HUES64 (cell line): ENCODE measurements around the gene OLIG1. TPM values are rescaled to one million over a fixed set of nuclear protein-coding genes. Genes with fewer than 3 reads are reported as not detected.

Experiments used
- H3K27ac ChIP-seq: 2 replicates; pipeline ENCODE4 v1.7.0; 2013; ENCODE audit warnings: low read depth, low read length, inconsistent platforms
- H3K27me3 ChIP-seq: 2 replicates; pipeline ENCODE4 v1.6.1; 2013; ENCODE audit warnings: mild to moderate bottlenecking, low read length; ENCODE audit not compliant: insufficient read depth
- H3K36me3 ChIP-seq: 2 replicates; pipeline ENCODE4 v1.6.1; 2013; ENCODE audit warnings: mild to moderate bottlenecking, low read length; ENCODE audit not compliant: insufficient read depth
- H3K4me1 ChIP-seq: 2 replicates; pipeline ENCODE4 v1.6.1; 2013; ENCODE audit warnings: mild to moderate bottlenecking, low read length, moderate library complexity; ENCODE audit not compliant: insufficient read depth
- H3K4me3 ChIP-seq: 2 replicates; pipeline ENCODE4 v1.5.1; 2013; ENCODE audit warnings: mild to moderate bottlenecking, low read length, moderate library complexity
- H3K9ac ChIP-seq: 2 replicates; pipeline ENCODE4 v1.6.1; 2013; ENCODE audit warnings: mild to moderate bottlenecking, low read depth, low read length
- H3K9me3 ChIP-seq: 2 replicates; pipeline ENCODE4 v1.6.1; 2013; ENCODE audit warnings: low read depth, low read length; ENCODE audit not compliant: insufficient read depth
- WGBS: fragments of 150-250, 120-280 bp; methylation state at CpG from one replicate; pipeline ENCODE4 v1.1.7; 2013; ENCODE audit warnings: missing lambda C conversion rate; 5-methylcytosine and 5-hydroxymethylcytosine counted together
- polyA plus RNA-seq, 2 experiments: library from polyadenylated mRNA; stranded (reverse); fragments of 50-300 nt; gene quantifications; one replicate each; pipeline ENCODE4 v1.2.3, GENCODE V29; 2013

Gene OLIG1, protein sequence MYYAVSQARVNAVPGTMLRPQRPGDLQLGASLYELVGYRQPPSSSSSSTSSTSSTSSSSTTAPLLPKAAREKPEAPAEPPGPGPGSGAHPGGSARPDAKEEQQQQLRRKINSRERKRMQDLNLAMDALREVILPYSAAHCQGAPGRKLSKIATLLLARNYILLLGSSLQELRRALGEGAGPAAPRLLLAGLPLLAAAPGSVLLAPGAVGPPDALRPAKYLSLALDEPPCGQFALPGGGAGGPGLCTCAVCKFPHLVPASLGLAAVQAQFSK
- polyA plus RNA-seq (2013, experiment 1 of 2), result 0.25 TPM
- 0.57 TPM for polyA plus RNA-seq (2013, experiment 2 of 2)

DNA sequence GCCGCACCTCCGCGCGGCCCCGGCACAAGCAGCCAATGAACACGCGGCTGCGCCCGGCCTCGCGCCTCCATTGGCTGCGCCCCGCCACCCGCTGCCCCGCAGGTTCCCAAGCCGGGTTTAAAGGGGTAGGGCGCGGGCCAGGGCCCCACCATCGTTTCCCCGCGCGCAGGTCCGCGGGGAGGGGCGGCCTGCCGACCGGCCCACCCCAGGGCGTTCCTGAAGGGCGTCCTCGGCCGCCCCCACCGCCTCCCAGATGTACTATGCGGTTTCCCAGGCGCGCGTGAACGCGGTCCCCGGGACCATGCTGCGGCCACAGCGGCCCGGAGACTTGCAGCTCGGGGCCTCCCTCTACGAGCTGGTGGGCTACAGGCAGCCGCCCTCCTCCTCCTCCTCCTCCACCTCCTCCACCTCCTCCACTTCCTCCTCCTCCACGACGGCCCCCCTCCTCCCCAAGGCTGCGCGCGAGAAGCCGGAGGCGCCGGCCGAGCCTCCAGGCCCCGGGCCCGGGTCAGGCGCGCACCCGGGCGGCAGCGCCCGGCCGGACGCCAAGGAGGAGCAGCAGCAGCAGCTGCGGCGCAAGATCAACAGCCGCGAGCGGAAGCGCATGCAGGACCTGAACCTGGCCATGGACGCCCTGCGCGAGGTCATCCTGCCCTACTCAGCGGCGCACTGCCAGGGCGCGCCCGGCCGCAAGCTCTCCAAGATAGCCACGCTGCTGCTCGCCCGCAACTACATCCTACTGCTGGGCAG is at the start of gene OLIG1:
Gene OLIG1 (plus strand): TSS at position 148 of the 750 bp plus-strand sequence. CDS start 106 bp downstream, at position 254.
- Histone ChIP-seq H3K27ac (no peak within 1 kb of the TSS), H3K4me1 (peaks cover 26% of the 10 kb centered on the region), H3K36me3 (no peaks in the 10 kb centered on the region), H3K9ac (no peak within 1 kb of the TSS), H3K9me3 (0 out of 2 replicates have a peak, but pooled peaks cover 7% of the 10 kb centered on the region), H3K4me3 (peak within 1 kb of the TSS; percentile 49), H3K27me3 (peaks cover 100% of the 10 kb centered on the region)
- under 1% methylated on average over 82 of the region's 82 CpGs for WGBS

DNA sequence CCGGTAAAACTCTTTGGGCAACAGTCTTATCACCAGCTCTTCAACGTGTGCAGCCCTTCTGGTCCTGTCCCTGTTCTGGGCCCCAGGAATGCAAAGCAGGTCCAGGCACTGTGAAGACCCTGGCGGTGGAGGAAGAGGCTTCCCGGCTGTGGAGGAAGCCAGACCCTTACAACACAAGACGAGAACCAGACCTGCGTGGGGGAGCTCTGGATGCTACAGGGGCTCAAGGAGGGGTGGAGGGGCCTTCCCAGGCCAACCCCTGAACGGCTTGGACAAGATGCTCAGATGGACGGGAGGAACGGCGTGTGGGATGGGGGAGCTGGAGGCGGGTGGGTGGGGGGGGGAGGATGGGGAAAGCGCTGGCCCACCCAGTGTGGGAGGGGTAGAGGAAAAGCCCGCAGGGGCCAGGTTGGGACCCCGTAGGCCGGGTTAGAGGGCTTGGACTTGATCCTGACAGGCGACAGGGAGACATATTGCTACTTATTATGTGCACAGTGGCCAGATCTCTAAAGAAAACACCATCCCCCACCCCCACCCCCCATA is 49.3 kb upstream of the OLIG1 start:
- peaks cover 17% of the 10 kb centered on the region; the same call in 1 of the 2 replicates for H3K4me1 ChIP-seq
- peaks cover 100% of the 10 kb centered on the region for H3K27me3 ChIP-seq
- H3K27ac ChIP-seq, result no peak overlapping the region
- no peaks in the 10 kb centered on the region for H3K36me3 ChIP-seq
- peak overlapping the region; percentile 47 for H3K4me3 ChIP-seq
- 27% methylated on average over 14 of the region's 16 CpGs for WGBS
- no peak overlapping the region for H3K9ac ChIP-seq
- H3K9me3 ChIP-seq, result no peaks in the 10 kb centered on the region

DNA sequence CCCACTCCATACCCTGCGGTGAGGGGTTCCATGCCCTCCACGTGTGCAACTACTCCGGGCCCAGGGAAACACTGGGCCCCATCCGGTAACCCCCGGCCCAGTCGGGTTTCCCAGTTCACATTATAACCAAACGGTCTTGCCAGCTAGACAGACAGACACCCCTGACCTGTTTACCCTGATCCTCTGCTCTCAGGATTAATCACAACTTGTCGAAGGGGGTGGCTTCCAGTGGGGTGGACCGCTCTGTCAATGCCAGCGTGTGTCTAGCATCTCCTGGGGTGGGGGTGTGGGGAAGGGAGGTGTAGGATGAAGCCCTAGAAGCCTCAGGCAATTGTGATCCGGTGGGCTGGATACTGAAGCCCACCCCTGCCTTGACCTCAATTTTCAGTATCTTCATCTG is 48.8 kb upstream of the OLIG1 start:
- H3K36me3 ChIP-seq, result no peaks in the 10 kb centered on the region
- no peak overlapping the region for H3K4me3 ChIP-seq
- 61% methylated on average over 11 of the region's 11 CpGs for WGBS
- H3K27me3 ChIP-seq, result peaks cover 100% of the 10 kb centered on the region
- no peak overlapping the region for H3K9ac ChIP-seq
- peaks cover 17% of the 10 kb centered on the region; the same call in 1 of the 2 replicates for H3K4me1 ChIP-seq
- no peak overlapping the region for H3K27ac ChIP-seq
- no peaks in the 10 kb centered on the region for H3K9me3 ChIP-seq

DNA sequence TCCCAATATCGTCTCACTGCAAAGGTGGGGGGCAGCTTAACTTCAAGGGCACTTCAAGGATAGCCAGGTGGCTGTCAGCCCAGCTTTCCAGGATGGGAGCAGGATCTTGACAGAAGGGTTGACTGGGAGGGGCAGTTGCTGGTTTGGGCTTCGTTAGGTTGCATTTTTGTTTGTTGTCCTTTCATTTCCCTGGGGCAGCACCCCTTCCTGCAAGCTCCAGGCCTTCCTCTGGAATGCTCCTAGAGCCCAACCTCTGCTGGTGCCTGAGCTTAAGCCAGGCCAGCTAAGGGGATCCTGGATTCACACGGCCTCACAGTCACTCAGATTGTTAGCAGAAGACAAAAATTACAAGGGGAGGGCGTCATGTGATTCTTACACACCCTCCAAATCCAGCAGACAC is 48.3 kb upstream of the OLIG1 start:
- H3K36me3 ChIP-seq, result no peaks in the 10 kb centered on the region
- peaks cover 100% of the 10 kb centered on the region for H3K27me3 ChIP-seq
- peaks cover 17% of the 10 kb centered on the region; the same call in 1 of the 2 replicates for H3K4me1 ChIP-seq
- WGBS, result 44% methylated on average over 4 of the region's 4 CpGs
- no peaks in the 10 kb centered on the region for H3K9me3 ChIP-seq
- H3K9ac ChIP-seq, result no peak overlapping the region
- no peak overlapping the region for H3K27ac ChIP-seq
- no peak overlapping the region for H3K4me3 ChIP-seq

DNA sequence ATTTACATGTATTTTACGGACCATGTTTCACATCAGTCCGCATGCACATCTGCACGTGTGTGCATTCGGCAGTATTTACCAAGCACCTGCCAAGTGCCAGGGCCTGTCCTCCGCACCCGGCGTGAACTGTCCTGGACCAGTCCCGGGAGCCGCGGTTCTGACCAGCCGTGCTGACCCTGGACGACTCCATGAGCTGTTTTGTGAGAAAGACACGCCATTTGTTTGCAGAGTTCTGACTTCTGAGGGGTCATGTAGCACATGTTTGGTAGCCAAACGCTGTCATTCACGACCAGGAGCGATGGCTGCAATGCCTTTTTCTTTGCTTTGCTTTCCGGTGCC is 47.5 kb upstream of the OLIG1 start:
- Histone ChIP-seq H3K4me1 (peaks cover 17% of the 10 kb centered on the region; the same call in 1 of the 2 replicates), H3K9me3 (no peaks in the 10 kb centered on the region), H3K27ac (no peak overlapping the region), H3K9ac (no peak overlapping the region), H3K27me3 (peaks cover 100% of the 10 kb centered on the region), H3K4me3 (peak overlapping the region; percentile 27), H3K36me3 (no peaks in the 10 kb centered on the region)
- 23% methylated on average over 17 of the region's 17 CpGs for WGBS

DNA sequence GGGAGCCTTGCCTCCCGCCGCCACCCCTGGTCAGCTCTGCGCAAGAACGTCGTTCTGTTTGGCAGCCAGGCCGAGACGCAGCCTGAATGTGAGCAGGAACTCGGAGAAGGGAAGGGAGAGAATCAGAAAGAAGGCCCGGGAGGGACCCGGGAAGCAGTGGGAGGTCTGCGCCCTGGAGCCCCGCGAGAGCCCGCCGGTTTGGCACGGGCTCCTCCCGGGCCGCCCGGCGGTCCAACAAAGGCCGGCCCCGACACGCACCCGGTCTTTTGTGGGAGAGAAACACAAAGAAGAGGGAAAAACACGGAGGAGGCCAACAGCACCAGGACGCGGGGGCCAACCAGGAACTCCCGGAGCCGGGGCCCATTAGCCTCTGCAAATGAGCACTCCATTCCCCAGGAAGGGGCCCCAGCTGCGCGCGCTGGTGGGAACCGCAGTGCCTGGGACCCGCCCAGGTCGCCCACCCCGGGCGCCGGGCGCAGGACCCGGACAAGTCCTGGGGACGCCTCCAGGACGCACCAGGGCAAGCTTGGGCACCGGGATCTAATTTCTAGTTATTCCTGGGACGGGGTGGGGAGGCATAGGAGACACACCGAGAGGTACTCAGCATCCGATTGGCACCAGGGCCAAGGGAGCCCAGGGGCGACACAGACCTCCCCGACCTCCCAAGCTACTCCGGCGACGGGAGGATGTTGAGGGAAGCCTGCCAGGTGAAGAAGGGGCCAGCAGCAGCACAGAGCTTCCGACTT is 46.9 kb upstream of the OLIG1 start:
- WGBS, result 1% methylated on average over 52 of the region's 52 CpGs
- Histone ChIP-seq H3K36me3 (no peaks in the 10 kb centered on the region), H3K4me1 (peaks cover 17% of the 10 kb centered on the region; the same call in 1 of the 2 replicates), H3K4me3 (peak overlapping the region; percentile 27), H3K9ac (no peak overlapping the region), H3K27ac (no peak overlapping the region), H3K27me3 (peaks cover 100% of the 10 kb centered on the region), H3K9me3 (no peaks in the 10 kb centered on the region)

DNA sequence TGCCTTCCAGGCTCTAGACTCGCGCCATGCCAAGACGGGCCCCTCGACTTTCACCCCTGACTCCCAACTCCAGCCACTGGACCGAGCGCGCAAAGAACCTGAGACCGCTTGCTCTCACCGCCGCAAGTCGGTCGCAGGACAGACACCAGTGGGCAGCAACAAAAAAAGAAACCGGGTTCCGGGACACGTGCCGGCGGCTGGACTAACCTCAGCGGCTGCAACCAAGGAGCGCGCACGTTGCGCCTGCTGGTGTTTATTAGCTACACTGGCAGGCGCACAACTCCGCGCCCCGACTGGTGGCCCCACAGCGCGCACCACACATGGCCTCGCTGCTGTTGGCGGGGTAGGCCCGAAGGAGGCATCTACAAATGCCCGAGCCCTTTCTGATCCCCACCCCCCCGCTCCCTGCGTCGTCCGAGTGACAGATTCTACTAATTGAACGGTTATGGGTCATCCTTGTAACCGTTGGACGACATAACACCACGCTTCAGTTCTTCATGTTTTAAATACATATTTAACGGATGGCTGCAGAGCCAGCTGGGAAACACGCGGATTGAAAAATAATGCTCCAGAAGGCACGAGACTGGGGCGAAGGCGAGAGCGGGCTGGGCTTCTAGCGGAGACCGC is 46.3 kb upstream of the OLIG1 start:
- no peaks in the 10 kb centered on the region for H3K9me3 ChIP-seq
- no peak overlapping the region for H3K27ac ChIP-seq
- peak overlapping the region; percentile 22; the same call in 1 of the 2 replicates for H3K4me3 ChIP-seq
- H3K27me3 ChIP-seq, result peaks cover 100% of the 10 kb centered on the region
- WGBS, result 3% methylated on average over 49 of the region's 49 CpGs
- no peaks in the 10 kb centered on the region for H3K36me3 ChIP-seq
- H3K4me1 ChIP-seq, result peaks cover 17% of the 10 kb centered on the region; the same call in 1 of the 2 replicates
- no peak overlapping the region for H3K9ac ChIP-seq

DNA sequence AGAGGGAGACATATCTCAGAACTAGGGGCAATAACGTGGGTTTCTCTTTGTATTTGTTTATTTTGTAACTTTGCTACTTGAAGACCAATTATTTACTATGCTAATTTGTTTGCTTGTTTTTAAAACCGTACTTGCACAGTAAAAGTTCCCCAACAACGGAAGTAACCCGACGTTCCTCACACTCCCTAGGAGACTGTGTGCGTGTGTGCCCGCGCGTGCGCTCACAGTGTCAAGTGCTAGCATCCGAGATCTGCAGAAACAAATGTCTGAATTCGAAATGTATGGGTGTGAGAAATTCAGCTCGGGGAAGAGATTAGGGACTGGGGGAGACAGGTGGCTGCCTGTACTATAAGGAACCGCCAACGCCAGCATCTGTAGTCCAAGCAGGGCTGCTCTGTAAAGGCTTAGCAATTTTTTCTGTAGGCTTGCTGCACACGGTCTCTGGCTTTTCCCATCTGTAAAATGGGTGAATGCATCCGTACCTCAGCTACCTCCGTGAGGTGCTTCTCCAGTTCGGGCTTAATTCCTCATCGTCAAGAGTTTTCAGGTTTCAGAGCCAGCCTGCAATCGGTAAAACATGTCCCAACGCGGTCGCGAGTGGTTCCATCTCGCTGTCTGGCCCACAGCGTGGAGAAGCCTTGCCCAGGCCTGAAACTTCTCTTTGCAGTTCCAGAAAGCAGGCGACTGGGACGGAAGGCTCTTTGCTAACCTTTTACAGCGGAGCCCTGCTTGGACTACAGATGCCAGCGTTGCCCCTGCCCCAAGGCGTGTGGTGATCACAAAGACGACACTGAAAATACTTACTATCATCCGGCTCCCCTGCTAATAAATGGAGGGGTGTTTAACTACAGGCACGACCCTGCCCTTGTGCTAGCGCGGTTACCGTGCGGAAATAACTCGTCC is 45.5 kb upstream of the OLIG1 start:
- Histone ChIP-seq H3K27ac (no peak overlapping the region), H3K4me3 (peak overlapping the region; percentile 58), H3K9me3 (no peaks in the 10 kb centered on the region), H3K4me1 (peaks cover 23% of the 10 kb centered on the region), H3K36me3 (no peaks in the 10 kb centered on the region), H3K27me3 (peaks cover 100% of the 10 kb centered on the region), H3K9ac (no peak overlapping the region)
- WGBS, result 5% methylated on average over 39 of the region's 40 CpGs

DNA sequence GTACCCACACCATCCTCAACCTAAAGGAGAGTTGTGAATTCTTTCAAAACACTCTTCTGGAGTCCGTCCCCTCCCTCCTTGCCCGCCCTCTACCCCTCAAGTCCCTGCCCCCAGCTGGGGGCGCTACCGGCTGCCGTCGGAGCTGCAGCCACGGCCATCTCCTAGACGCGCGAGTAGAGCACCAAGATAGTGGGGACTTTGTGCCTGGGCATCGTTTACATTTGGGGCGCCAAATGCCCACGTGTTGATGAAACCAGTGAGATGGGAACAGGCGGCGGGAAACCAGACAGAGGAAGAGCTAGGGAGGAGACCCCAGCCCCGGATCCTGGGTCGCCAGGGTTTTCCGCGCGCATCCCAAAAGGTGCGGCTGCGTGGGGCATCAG is 44.8 kb upstream of the OLIG1 start:
- Histone ChIP-seq H3K27ac (no peak overlapping the region), H3K36me3 (no peaks in the 10 kb centered on the region), H3K4me3 (peak overlapping the region; percentile 58), H3K9ac (no peak overlapping the region), H3K4me1 (peaks cover 23% of the 10 kb centered on the region), H3K9me3 (no peaks in the 10 kb centered on the region), H3K27me3 (peaks cover 100% of the 10 kb centered on the region)
- WGBS, result under 1% methylated on average over 22 of the region's 22 CpGs
